Left colon (tissue), 2 donors: Measurements from ENCODE around the gene PGGHG. TPM values are rescaled to one million over a fixed set of nuclear protein-coding genes. Genes with fewer than 3 reads are reported as not detected.
A peak's percentile ranks its signal among the peaks of the same experiment; 100 is the strongest.

Experiments
- ATAC-seq: fragments of 200-7000 bp; cut with Tn5 transposase; one replicate; pipeline ENCODE4 v1.9.1; 2020; ENCODE audit warnings: mild to moderate bottlenecking, moderate library complexity
- DNase-seq, 2 donors: peaks; one replicate each; pipeline ENCODE4 v3.0.0-alpha.2; 2020
- intact Hi-C, 2 donors: fragments of 100-400 bp; cut with DNase I in 1 of 2; cut with micrococcal nuclease in 1 of 2; formaldehyde crosslinking; loops; one replicate each; pipeline versions ENCODE4 v1.11.2 to v1.14.0; 2022; cut with DNase I, micrococcal nuclease
- long read RNA-seq: library from polyadenylated mRNA; unstranded; transcript quantifications from one replicate; pipeline ENCODE4 v2.0.0, GENCODE V29; 2021
- total RNA-seq, 2 donors: library from RNA; stranded (reverse); fragmentation: NEBNext Ultra II Directional; extraction: Animal tissue kit (Norgen Biotek cat#: 25700); gene quantifications; one replicate each; pipeline ENCODE4 v1.2.1, GENCODE V29; 2021
- donor health status: DM: no; HTN: no; CAD: no.
- donor health status: DM: yes; HTN: yes; CAD: no.

PGGHG gene
- 10 to 100 TPM; 18.8 to 20.6 TPM for total RNA-seq
- long read RNA-seq, partial matches to known transcripts = 6 of 15 reads
- long read RNA-seq, other reads (novel, unspliced or antisense) = 9 of 15 reads

DNA sequence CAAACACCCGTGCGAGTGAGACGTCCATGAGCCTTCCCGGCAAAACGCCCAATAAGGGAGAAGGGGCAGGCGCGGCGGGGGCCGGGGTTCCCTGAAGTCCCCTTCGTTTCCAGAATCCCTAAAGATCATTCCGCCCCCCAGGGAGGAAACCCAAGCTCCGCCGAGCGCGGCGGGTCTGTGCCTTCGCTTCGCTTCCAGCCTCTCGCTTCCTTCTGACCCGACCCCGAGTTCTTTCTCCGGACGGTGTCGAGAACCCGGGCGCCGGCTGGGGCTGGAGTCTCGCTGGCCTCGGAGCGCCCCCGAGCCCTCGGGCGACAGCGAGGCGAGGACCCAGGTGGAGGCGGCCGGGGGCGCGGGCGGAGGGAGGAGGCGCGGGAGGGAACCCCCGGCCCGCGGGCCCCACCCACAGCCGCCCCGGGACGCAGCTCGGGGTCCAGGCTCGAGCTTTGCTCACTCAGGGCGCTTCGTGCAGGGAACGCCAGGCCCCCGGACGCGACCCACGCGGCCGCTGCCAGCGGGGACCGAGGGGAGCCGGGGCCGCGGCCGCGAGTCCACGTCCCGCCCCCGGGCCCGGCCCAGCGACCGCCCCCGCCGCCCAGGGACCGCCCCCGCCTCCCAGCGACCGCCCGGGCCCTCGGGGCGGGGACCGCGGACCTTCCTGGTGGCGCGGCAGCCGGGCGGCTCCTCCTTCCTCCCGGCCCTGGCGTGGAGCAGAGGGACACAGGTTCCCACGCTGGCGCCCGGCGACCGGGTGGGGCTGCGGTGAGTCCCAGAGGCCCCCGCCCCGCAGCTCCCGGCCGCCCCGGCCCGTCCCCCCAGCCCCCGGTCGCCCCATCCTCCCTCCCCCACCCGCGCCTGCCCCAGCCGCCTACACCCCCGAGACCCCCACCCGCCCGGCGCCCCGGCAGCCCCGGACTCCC lies at the start of gene PGGHG:
PGGHG (plus strand) TSS at position 649 of the 920 bp plus-strand sequence. CDS start 691 bp downstream, outside the sequence.
- ATAC-seq = peak; percentile 92
- peak; percentile 76 to 85 for DNase-seq
- intact Hi-C loops = no loop called here

DNA sequence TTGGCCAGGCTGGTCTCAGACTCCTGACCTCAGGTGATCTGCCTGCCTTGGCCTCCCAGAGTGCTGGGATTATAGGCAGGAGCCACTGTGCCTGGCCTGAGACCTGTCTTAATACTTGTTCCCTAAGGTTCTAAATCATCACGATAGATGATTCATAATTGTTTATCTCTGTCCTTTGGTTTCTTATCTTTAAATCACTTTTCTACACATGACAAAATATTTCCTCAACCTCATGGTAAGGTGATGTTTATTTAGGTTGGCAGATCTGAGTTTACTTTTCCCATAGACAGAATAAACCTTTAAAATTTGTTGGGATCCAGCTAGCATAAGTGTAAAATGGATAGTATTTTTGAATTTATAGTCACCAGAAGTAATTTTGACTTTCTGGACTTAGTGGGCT lies 48.6 kb upstream of the PGGHG start:
- intact Hi-C loops = no loop called here
- no peak for ATAC-seq
- no peak for DNase-seq

DNA sequence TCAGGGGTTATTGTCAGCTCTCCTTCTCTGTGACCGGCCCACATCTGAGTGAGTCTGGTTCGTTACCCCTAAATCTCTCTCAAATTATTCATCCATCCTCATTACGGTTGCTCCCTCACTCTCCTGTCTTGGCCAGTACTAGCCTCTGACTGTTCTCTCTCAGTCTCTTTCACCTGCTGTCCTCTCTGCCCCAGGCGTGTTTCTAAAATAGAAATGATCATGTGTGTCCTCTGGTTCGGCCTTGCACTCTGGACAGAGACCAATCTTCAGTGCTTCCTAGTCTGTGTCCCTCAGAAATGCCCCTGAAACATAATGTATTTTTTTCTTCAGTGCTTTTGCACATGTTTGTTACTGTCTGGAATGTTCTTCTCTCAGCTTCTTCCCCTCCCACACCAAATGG lies 47.3 kb upstream of the PGGHG start:
- no peak for ATAC-seq
- DNase-seq = no peak
- intact Hi-C loops = no loop called here

DNA sequence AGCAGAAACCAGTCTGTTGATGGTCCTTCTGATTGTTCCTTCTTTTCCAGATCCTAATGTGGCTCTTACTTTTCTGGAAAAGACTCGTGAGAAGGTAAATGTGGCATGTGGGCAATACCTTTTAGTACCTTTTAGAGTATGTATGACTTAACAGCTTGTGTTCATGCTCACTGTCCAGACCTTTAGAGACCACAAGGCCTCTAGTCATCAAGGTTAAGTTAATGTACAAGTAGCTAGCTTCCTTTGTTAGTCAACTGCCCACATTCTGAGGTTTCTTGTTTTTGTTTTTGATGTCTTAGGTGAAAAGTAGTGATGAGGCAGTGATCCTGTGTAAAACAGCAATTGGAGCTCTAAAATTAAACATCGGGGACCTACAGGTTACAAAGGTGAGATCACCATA lies 44.5 kb upstream of the PGGHG start:
- intact Hi-C loops = no loop called here
- no peak for ATAC-seq
- no peak for DNase-seq

DNA sequence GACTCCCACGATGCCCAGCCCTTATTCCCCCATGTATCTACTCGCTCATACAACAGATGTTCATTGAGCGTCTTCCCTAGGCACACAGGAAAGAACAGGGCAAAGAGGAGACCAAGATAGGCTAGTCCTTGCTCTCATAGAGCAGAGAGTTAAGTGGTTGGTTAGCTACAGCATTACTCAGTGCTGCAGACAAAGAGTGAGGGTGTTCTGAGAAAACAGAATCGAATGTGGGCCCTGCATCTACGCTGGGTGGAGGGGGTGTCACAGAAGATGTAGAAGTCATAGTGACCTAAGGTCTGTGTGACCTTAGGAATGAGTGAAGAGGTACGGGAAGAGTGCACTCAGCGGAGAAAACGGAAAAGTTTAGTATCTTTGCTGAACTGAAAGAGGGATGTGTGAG lies 39.9 kb upstream of the PGGHG start:
- DNase-seq (no peak), ATAC-seq (no peak)
- intact Hi-C loops = no loop called here

DNA sequence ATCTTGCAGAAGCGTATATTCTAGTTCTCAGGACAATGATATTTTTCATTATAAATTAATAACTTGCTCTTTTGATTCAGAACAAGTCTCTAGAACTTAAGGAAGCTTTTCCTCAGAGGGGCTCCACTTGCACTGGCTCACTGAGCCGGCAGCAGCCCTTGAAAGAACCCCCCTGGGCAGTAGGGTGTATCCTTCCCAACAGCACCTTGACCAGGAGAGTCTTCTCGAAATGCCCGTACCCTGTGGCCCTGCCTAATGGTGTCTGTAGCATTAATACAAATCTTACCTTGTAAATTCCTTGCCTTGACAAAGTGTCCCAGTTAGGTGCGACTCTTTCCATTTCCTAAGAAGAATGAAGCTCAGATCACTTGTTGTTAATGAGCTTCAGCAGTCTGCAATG lies 38.7 kb upstream of the PGGHG start:
- intact Hi-C loops = loop anchor here in 1 of 2 donors (10.0 kb wide), 1 partner anchor 115 kb away; the partner anchor contains the start of gene B4GALNT4
- ATAC-seq (no peak), DNase-seq (no peak)

DNA sequence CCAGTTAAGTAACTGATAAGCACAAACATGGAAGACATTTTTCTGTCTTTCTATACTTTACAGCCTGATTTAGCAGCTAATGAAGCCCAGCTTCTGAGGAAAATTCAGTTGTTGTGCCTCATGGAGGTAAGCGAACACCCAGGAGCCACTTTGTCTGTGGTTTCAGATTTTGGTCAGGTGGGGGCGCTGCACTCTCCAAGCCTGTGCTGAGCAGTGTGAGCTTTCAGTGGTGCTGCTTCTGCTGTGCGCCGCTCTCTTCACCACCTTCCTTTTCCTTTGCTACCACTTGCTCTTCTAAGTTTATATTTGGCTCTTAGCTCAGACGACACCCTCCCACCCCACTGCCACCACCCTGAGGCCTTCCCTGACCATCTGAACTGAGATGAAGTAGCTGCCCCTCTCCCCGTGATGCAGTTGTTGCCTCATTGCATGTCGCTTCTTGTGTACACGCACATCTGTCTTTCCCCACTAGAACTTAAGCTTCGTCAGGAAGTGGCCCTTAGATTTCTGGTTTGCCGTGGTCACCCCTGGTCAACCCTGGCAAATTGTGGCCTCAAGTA lies 38.1 kb upstream of the PGGHG start:
- peak; percentile 84 for ATAC-seq
- intact Hi-C loops = loop anchor here in 1 of 2 donors (10.0 kb wide), 1 partner anchor 114 kb away; the partner anchor contains the start of gene B4GALNT4
- DNase-seq = peak in 1 of 2 donors; percentile 62

DNA sequence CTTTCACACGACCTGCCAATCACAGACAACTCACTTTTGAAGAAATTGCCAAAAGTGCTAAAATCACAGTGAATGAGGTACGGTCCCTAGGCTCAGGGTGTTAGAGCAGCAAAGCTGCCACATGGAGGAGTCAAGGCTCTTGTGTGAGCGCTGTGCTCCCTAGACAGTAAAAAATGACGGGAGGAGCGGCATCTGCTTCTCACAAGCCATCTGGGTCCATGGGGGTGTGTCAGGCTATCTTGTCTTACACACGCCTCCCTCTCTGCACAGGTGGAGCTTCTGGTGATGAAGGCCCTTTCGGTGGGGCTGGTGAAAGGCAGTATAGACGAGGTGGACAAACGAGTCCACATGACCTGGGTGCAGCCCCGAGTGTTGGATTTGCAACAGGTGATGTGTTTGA lies 37.4 kb upstream of the PGGHG start:
- DNase-seq (no peak), ATAC-seq (no peak)
- intact Hi-C loops = loop anchor here in 1 of 2 donors (10.0 kb wide), 1 partner anchor 113 kb away; the partner anchor contains the start of gene B4GALNT4

DNA sequence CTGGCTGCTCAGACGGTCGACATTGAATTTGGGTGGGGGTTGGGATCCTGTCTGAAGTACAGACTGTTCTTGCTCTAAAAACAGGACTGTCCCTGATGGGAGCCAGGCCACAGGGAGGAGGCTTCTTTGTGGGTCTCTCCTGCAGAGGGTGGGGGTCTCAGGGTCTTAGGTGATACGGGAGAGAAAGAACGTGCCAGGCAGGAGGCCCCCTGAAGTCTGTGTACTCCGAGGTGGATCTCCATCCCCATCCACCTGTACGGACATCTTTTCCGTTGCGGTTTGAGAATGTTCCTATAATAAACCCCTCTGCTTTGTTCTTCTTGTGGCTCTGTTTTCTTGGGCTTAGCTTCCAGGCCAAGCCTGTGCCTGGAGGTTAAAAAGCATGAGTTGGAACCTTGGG lies 36.3 kb upstream of the PGGHG start:
- ATAC-seq = no peak
- intact Hi-C loops = loop anchor here in 1 of 2 donors (10.0 kb wide), 1 partner anchor 112 kb away; the partner anchor contains the start of gene B4GALNT4
- no peak for DNase-seq

DNA sequence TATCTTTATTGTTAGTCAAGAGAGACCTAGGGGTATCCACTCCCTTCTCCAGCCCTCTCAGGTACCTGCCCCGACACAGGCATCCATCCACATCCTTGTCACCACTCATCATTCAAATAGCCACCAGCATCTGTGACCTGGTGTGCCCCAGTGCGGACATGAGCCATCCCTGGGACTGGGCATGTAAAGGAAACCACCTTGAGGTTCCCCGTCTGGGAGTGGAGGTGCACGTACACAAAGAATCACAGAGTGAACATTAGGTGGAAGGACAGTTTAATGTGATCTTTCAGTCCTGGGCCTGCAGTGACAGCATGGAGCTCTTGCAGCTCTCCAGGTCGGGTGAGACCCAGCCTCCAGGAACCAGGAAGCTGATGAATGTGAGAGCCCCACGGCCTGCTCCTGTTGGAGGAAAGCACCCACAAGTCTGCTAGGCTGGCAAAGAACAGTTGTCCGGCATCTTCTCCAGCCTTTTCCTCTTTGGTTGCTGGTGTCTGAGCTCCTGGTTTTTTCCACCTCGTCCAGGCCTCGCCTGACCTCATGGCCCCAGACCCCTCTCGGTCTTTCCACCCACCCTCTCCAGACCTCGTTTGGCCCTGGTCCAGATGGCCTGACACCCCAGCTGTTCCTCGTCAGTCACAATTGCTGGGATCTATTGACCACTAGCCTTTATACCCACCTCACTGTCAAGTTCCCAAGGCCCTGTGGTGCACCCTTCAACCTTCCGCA lies 35.6 kb upstream of the PGGHG start:
- no peak for DNase-seq
- peak; percentile 16 for ATAC-seq
- intact Hi-C loops = loop anchor here in 1 of 2 donors (10.0 kb wide), 1 partner anchor 111 kb away; the partner anchor contains the start of gene B4GALNT4

DNA sequence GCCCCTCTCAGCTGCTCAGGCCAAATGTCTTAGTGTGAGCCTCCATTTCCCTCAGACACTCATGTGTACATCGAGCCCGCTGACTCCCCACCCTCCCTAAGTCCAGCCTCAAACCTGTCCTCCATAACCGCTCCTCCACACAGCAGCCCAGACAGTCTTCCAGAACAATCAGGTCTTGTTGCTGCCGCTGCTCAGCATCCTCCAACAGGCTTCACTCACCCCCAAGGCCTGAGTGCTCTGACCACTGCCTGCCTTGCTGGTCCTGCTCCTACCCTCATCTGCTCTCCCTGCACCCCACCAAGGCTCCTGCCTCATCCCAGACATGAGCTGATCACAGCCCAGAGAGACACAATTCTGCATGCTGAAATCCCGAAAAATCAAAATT lies 35.0 kb upstream of the PGGHG start:
- DNase-seq (no peak), ATAC-seq (no peak)
- intact Hi-C loops = loop anchor here in 1 of 2 donors (10.0 kb wide), 1 partner anchor 111 kb away; the partner anchor contains the start of gene B4GALNT4

DNA sequence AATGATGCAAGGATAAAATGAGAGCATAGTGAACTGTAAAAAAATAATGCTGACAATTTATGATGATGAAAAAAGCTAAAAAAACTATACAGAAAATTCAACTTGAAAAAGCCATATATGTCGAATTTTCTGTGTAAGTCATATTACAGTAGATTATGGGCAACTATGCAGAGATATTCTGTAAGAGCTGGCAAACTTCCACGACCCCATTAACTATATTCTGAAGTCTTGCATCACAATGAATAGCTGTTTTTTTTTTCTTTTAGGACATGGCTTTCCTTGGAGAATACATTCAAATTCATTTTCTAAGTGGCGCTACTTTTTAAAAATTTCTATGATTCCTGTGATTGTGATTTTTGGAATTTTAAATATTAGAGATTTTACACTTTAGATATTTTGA lies 33.8 kb upstream of the PGGHG start:
- ATAC-seq = no peak
- no peak for DNase-seq
- intact Hi-C loops = loop anchor here in 1 of 2 donors (10.0 kb wide), 1 partner anchor 110 kb away; the partner anchor contains the start of gene B4GALNT4

DNA sequence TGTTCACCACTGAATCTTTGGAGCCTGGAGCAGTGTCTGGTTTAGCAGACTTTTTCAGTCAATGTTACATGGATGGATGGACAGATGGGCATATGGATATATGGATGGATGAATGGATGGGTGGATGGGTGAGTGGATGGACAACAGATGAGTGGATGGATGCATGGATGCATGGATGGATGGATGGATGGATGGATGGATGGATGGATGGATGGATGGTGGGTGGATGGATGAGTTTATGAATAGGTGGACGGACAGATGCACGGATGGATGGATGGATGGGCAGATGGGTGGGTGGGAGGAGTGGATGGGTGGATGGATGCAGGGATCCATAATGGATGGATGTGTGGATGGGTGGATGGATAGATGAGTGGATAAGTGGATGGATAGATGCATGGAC lies 33.1 kb upstream of the PGGHG start:
- ATAC-seq (no peak), DNase-seq (no peak)
- intact Hi-C loops = loop anchor here in 1 of 2 donors (10.0 kb wide), 1 partner anchor 109 kb away; the partner anchor contains the start of gene B4GALNT4

DNA sequence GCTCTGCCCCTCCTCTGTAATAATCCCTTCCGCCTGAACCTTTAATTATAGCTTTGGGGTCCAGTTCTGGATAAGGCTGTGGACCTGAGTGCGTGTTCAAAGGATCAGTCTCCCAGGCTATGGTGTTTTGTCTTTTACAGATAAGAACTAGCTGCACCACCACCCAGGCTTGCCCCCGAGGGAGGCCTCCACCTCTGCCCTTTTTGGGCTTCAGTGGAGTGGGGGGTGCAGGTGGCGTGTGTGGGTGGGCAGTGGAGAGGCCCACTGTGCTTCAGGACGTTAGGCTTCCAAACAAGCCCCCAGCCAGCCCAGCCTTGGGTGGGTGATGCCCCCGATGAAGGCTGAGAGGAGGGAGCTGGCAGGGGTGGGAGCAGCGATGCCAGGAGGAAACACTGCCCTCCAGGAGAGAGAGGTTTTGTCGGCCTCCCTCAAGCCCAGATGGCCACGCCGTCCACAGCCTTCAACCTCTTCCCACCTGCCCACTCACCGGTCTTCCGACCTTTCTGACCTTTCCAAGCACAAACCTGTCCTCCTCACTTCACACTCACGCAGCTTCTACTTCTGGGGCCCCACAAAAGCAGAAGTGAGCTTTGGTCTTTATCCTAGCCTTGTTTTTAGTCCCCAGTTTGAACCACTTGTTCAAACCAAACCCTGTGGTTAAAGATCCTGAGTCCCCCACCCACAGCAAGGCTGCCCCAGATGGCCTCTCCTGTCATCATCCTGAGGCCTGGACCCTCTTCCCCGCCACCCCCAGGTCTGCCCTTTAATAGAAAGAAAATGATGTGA lies 31.8 kb upstream of the PGGHG start:
- no peak for ATAC-seq
- intact Hi-C loops = loop anchor here in 1 of 2 donors (10.0 kb wide), 1 partner anchor 108 kb away; the partner anchor contains the start of gene B4GALNT4
- no peak for DNase-seq

DNA sequence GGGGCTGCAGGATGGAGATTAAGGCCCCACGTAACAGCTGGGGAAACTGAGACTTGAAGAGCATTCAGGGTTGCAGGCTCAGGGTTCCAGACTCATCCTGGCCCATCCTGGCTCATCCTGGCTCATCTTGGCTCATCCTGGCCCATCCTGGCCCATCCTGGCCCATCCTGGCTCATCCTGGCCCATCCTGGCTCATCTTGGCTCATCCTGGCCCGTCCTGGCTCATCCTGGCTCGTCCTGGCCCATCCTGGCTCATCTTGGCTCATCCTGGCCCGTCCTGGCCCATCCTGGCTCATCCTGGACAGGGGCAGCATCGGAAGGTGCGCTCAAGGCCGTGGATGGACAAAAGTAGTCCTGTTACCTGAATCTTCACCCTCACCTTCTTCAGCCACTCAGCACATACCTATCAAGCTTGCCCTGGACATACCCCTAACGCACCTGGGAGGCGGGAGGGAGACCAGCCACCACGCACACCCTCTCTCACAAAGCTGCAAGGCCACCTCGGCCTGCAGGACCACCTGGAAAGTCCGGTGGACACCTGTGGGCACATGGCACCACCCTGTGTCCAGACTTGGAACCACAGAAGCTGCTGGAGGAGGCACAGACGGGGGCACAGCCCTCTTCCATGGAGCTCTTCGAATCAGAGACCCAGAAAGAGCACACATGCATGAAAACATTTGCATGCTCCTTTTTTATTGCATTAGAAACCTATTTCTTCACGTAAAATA lies 31.0 kb upstream of the PGGHG start:
- intact Hi-C loops = loop anchor here in 1 of 2 donors (10.0 kb wide), 1 partner anchor 107 kb away; the partner anchor contains the start of gene B4GALNT4
- ATAC-seq = no peak
- DNase-seq = no peak

DNA sequence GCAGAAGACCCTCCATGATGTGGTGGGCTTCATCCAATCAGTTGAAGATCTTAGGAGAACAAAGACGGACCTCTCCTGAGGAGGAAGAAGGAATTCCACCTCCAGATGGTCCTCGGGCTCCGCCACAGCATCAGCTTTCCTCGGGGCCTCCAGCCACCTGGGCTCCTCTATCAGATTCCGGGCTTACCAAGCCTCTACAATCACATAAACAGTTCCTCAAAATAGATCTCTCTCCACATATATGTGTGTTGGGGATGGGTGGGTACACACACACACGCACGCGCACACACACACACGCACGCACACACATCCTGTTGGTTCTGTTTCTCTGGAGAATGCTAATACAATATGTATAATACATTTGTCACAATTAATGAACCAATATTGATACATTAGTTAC lies 29.5 kb upstream of the PGGHG start:
- intact Hi-C loops = loop anchor here in 1 of 2 donors (10.0 kb wide), 1 partner anchor 105 kb away; the partner anchor contains the start of gene B4GALNT4
- DNase-seq = no peak
- no peak for ATAC-seq

DNA sequence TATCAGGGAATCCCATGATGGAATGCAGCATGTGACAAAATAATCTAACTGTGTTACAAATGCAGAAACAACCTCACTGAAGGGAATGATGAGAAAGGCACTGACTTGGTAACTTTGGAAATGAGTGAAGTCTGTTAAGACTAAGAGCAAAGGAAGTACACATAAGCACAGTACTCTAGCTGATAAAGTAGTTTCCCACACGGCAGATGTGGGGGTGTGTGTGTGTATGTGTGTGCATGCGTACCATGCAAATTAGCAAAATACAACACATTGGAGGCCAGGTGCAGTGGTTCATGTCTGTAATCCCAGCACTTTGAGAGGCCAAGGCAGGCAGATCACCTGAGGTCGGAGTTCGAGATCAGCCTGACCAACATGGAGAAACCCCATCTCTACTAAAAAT lies 27.3 kb upstream of the PGGHG start:
- intact Hi-C loops = no loop called here
- no peak for ATAC-seq
- DNase-seq = no peak
